Common myeloid progenitor, CD34-positive (primary cell): ENCODE measurements around the gene CNOT1.

Experiments
- CTCF ChIA-PET: fragments of 350-600 bp; sonication (Branson Sonifier 250); formaldehyde crosslinking; loops from one replicate; lab custom pipeline; 2021; ENCODE audit warnings: antibody characterized with exemption; lab: Charles Lee
- POLR2A ChIA-PET: fragments of 350-600 bp; sonication (Branson Sonifier 250); formaldehyde crosslinking; loops from one replicate; lab custom pipeline; 2021; ENCODE audit warnings: antibody characterized with exemption; lab: Charles Lee
- DNase-seq, 3 donors: peaks; one replicate each; pipeline versions ENCODE4 v3.0.0 to v3.0.0-alpha.2; 2013
- H3K27ac ChIP-seq, 2 experiments: 1 replicate in 1 of 2; 2 replicates in 1 of 2; pipeline ENCODE4 v1.7.0; 2013; ENCODE audit warnings: inconsistent platforms in 2 of 2, low read length in 2 of 2, mild to moderate bottlenecking in 2 of 2, low read depth in 1 of 2, moderate library complexity in 1 of 2; ENCODE audit not compliant: severe bottlenecking in 2 of 2, insufficient read depth in 1 of 2, poor library complexity in 1 of 2
- H3K27me3 ChIP-seq, 5 experiments: replicated peaks in 2 of 5; 1 replicate in 3 of 5; 2 replicates in 2 of 5; pipeline versions ENCODE4 v1.6.1 to v1.7.0; 2013; ENCODE audit warnings: low read length in 4 of 5, mild to moderate bottlenecking in 2 of 5, moderate library complexity in 2 of 5, inconsistent platforms in 1 of 5; ENCODE audit not compliant: insufficient read depth in 5 of 5, control insufficient read depth in 4 of 5
- H3K36me3 ChIP-seq, 4 experiments: 1 replicate in 2 of 4; 2 replicates in 2 of 4; pipeline versions ENCODE4 v1.6.1 to v1.7.0; 2013; ENCODE audit warnings: low read length in 3 of 4, control low read depth in 1 of 4, mild to moderate bottlenecking in 1 of 4; ENCODE audit not compliant: control insufficient read depth in 4 of 4, insufficient read depth in 4 of 4
- H3K4me1 ChIP-seq, 4 experiments: 1 replicate in 3 of 4; 2 replicates in 1 of 4; pipeline versions ENCODE4 v1.6.1 to v1.7.1; 2013; ENCODE audit warnings: low read length in 3 of 4, mild to moderate bottlenecking in 3 of 4, control low read depth in 1 of 4, inconsistent platforms in 1 of 4, moderate library complexity in 1 of 4; ENCODE audit not compliant: control insufficient read depth in 4 of 4, insufficient read depth in 4 of 4; ENCODE audit errors: control extremely low read depth in 1 of 4
- H3K4me3 ChIP-seq, 7 experiments: 1 replicate in 4 of 7; 2 replicates in 3 of 7; pipeline versions ENCODE4 v1.5.1 to v1.7.0; 2013; ENCODE audit warnings: mild to moderate bottlenecking in 7 of 7, low read length in 6 of 7, moderate library complexity in 6 of 7, inconsistent platforms in 2 of 7, low read depth in 2 of 7, control low read depth in 1 of 7; ENCODE audit not compliant: insufficient read depth in 4 of 7, control insufficient read depth in 1 of 7; ENCODE audit errors: extremely low read depth in 1 of 7
- H3K9me3 ChIP-seq, 5 experiments: 1 replicate in 4 of 5; 2 replicates in 1 of 5; pipeline versions ENCODE4 v1.6.1 to v1.7.1; 2013; ENCODE audit warnings: low read length in 4 of 5, mild to moderate bottlenecking in 2 of 5, inconsistent platforms in 1 of 5, low read depth in 1 of 5, moderate library complexity in 1 of 5; ENCODE audit not compliant: control insufficient read depth in 4 of 5, insufficient read depth in 2 of 5; ENCODE audit errors: control extremely low read depth in 1 of 5
- WGBS: methylation state at CpG from one replicate; pipeline ENCODE4 v1.1.5; 2013; ENCODE audit not compliant: insufficient coverage; 5-methylcytosine and 5-hydroxymethylcytosine counted together

The CNOT1 gene

GRCh38 chr16:58532414-58532813, 97.2 kb downstream of the CNOT1 start:
- H3K4me3 ChIP-seq, result no peak overlapping the region
- peaks cover 34 to 92% (median 67%) of the 10 kb centered on the region in 4 experiments for H3K36me3 ChIP-seq
- DNase-seq, result no peak
- no peaks in the 10 kb centered on the region for H3K9me3 ChIP-seq
- ChIA-PET POLR2A (no interaction called here), CTCF (interaction anchor here (1.4 kb wide), 1 partner anchor 12 kb away, joined by 3 read pairs; no protein-coding TSS in a partner anchor)
- H3K27ac ChIP-seq, result no peak overlapping the region
- no peaks in the 10 kb centered on the region for H3K27me3 ChIP-seq
- WGBS, result 100% methylated on average over 2 of the region's 3 CpGs
- H3K4me1 ChIP-seq, result no peaks in the 10 kb centered on the region

- Histone ChIP-seq H3K27ac (no peak overlapping the region), H3K9me3 (no peaks in the 10 kb centered on the region), H3K27me3 (no peaks in the 10 kb centered on the region), H3K36me3 (peaks cover 34 to 90% (median 69%) of the 10 kb centered on the region in 4 experiments), H3K4me3 (no peak overlapping the region), H3K4me1 (no peaks in the 10 kb centered on the region)
- POLR2A ChIA-PET, result no interaction called here
- DNase-seq, result no peak
- CTCF ChIA-PET, result interaction anchor here (0.9 to 1.2 kb wide), 2 partner anchors 13 to 31 kb away, joined by 3 read pairs; no protein-coding TSS in a partner anchor
- 96% methylated on average over 3 of the region's 5 CpGs for WGBS
Observed at GRCh38 chr16:58530179-58530578, 99.4 kb downstream of the CNOT1 start.

GRCh38 chr16:58519707-58520106, 109.9 kb downstream of the CNOT1 start:
- POLR2A ChIA-PET, result interaction anchor here (0.6 kb wide), 1 partner anchor 345 kb away, joined by 3 read pairs; no protein-coding TSS in a partner anchor

GRCh38 chr16:58518980-58519368, 110.7 kb downstream of the CNOT1 start:
- POLR2A ChIA-PET, result no interaction called here
- WGBS, result 100% methylated on average over 1 of the region's 1 CpG
- H3K27me3 ChIP-seq, result no peaks in the 10 kb centered on the region
- no peak for DNase-seq
- H3K4me1 ChIP-seq, result peaks cover 0 to 21% (median 17%) of the 10 kb centered on the region in 4 experiments
- CTCF ChIA-PET, result interaction anchor here (0.6 to 3.3 kb wide), 9 partner anchors 10 to 143 kb away, joined by 3 to 12 read pairs (median 4); partner anchors contain the start of gene NDRG4
- no peaks in the 10 kb centered on the region for H3K9me3 ChIP-seq
- H3K27ac ChIP-seq, result no peak overlapping the region
- H3K36me3 ChIP-seq, result peaks cover 23 to 68% (median 49%) of the 10 kb centered on the region in 4 experiments
- H3K4me3 ChIP-seq, result no peak overlapping the region

More at GRCh38 chr16:58519707-58520106, 109.9 kb downstream of the CNOT1 start:
- H3K9me3 ChIP-seq, result no peaks in the 10 kb centered on the region
- DNase-seq, result no peak
- H3K27ac ChIP-seq, result no peak overlapping the region
- H3K4me3 ChIP-seq, result no peak overlapping the region
- CTCF ChIA-PET, result interaction anchor here (0.5 to 3.3 kb wide), 7 partner anchors 8 to 141 kb away, joined by 3 to 12 read pairs (median 4); no protein-coding TSS in a partner anchor
- no peaks in the 10 kb centered on the region for H3K27me3 ChIP-seq
- peaks cover 25 to 75% (median 56%) of the 10 kb centered on the region in 4 experiments for H3K36me3 ChIP-seq
- peaks cover 0 to 15% (median 12%) of the 10 kb centered on the region in 4 experiments for H3K4me1 ChIP-seq

DNA sequence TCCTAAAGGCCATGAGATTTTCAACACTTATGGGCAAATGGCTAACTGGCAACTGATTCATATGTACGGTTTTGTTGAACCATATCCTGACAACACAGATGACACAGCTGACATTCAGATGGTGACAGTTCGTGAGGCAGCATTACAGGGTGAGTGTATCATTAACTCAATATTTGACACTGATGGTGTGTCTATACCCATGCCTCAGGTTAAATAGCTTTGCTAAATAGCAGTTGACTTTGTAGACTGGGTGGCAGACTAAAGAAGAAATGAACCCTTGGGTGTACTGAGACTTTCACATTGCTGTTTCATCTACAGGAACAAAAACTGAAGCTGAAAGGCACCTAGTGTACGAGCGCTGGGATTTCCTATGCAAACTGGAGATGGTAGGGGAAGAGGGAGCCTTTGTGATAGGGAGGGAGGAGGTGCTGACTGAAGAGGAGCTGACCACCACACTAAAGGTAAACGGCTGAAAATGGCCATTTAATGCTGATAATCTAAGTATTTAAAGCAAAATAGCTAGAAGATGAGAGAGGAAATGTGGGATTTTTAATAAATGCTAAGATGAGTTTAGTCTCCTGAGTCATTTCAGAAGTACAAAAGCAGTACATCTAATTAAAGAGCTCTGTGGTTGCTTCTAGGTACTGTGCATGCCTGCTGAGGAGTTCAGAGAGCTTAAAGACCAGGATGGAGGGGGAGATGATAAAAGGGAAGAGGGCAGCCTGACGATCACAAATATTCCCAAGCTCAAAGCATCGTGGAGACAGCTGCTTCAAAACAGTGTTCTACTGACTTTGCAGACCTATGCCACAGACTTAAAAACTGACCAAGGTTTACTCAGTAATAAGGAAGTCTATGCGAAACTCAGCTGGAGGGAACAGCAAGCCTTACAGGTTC, 111.3 kb downstream of the CNOT1 start:
- no peaks in the 10 kb centered on the region for H3K9me3 ChIP-seq
- H3K4me1 ChIP-seq, result peaks cover 0 to 21% (median 17%) of the 10 kb centered on the region in 4 experiments
- 88% methylated on average over 8 of the region's 8 CpGs for WGBS
- no peak for DNase-seq
- no peak overlapping the region for H3K27ac ChIP-seq
- peaks cover 20 to 63% (median 44%) of the 10 kb centered on the region in 4 experiments for H3K36me3 ChIP-seq
- no peak overlapping the region for H3K4me3 ChIP-seq
- POLR2A ChIA-PET, result no interaction called here
- CTCF ChIA-PET, result interaction anchor here (0.6 to 3.3 kb wide), 7 partner anchors 9 to 144 kb away, joined by 3 to 12 read pairs (median 5); partner anchors contain the start of gene NDRG4
- no peaks in the 10 kb centered on the region for H3K27me3 ChIP-seq

GRCh38 chr16:58516768-58517107, 112.9 kb downstream of the CNOT1 start:
- POLR2A ChIA-PET, result no interaction called here

More at GRCh38 chr16:58516768-58517107, 112.9 kb downstream of the CNOT1 start:
- Histone ChIP-seq H3K4me3 (peak overlapping the region in 3 of 7 experiments; percentile 54 to 91 (median 64)), H3K9me3 (no peaks in the 10 kb centered on the region), H3K4me1 (peaks cover 0 to 21% (median 17%) of the 10 kb centered on the region in 4 experiments), H3K27me3 (no peaks in the 10 kb centered on the region), H3K36me3 (peaks cover 17 to 51% (median 33%) of the 10 kb centered on the region in 4 experiments), H3K27ac (peak overlapping the region in 1 of 2 experiments; percentile 3)
- 100% methylated on average over 2 of the region's 4 CpGs for WGBS
- CTCF ChIA-PET, result interaction anchor here (1.4 kb wide), 1 partner anchor 14 kb away, joined by 4 read pairs; no protein-coding TSS in a partner anchor
- no peak for DNase-seq
